IMR-90 (cell line): ENCODE measurements around the gene ANK3. TPM values are rescaled to one million over a fixed set of nuclear protein-coding genes. Genes with fewer than 3 reads are reported as not detected.

Experiments used
- ATAC-seq: fragments of 200-7000 bp; cut with Tn5 transposase; 2 replicates; pipeline ENCODE4 v1.9.1; 2020; ENCODE audit warnings: low read depth, mild to moderate bottlenecking, moderate library complexity
- BruUV-seq: library from RNA; stranded (reverse); fragments of 400-500 nt; replicated peaks from 2 replicates; lab custom pipeline; 2021; lab: Mats Ljungman, UMichigan
- CTCF ChIA-PET: fragments of 300-600 bp; formaldehyde crosslinking; extraction: SDS; loops from one replicate; lab custom pipeline; 2021; ENCODE audit warnings: antibody characterized with exemption; lab: Yijun Ruan, JAX
- POLR2A ChIA-PET: fragments of 300-600 bp; sonication (Branson Sonifier 250); formaldehyde crosslinking; loops from one replicate; lab custom pipeline; 2022; ENCODE audit warnings: antibody characterized with exemption; ENCODE audit not compliant: unreplicated experiment; lab: Charles Lee
- DNase-seq: peaks from one replicate; pipeline ENCODE4 v3.0.0; 2013
- H2AFZ ChIP-seq: replicated peaks from 2 replicates; pipeline ENCODE3; 2013; ENCODE audit warnings: low read length, mild to moderate bottlenecking; ENCODE audit not compliant: poor library complexity
- H2AK5ac ChIP-seq: 2 replicates; pipeline ENCODE4 v1.6.1; 2013; ENCODE audit warnings: low read depth, low read length, inconsistent platforms
- H2AK9ac ChIP-seq: replicated peaks from 2 replicates; pipeline ENCODE3; 2013; ENCODE audit warnings: mild to moderate bottlenecking, low read depth, low read length, moderate library complexity; ENCODE audit not compliant: poor library complexity
- H2BK120ac ChIP-seq: 2 replicates; pipeline ENCODE4 v1.6.1; 2013; ENCODE audit warnings: low read depth, low read length, inconsistent platforms
- H2BK15ac ChIP-seq: 3 replicates; pipeline ENCODE4 v1.6.1; 2013; ENCODE audit warnings: low read depth, low read length, inconsistent platforms
- H2BK20ac ChIP-seq: 2 replicates; pipeline ENCODE4 v1.6.1; 2013; ENCODE audit warnings: low read depth, mild to moderate bottlenecking, inconsistent platforms, low read length, moderate library complexity
- H2BK5ac ChIP-seq: 2 replicates; pipeline ENCODE4 v1.6.1; 2013; ENCODE audit warnings: mild to moderate bottlenecking, low read depth, low read length, inconsistent platforms; ENCODE audit not compliant: poor library complexity, severe bottlenecking
- H3K14ac ChIP-seq: replicated peaks from 2 replicates; pipeline ENCODE4 v1.6.1; 2013; ENCODE audit warnings: low read depth, low read length, inconsistent platforms
- H3K18ac ChIP-seq: 2 replicates; pipeline ENCODE4 v1.6.1; 2013; ENCODE audit warnings: low read depth, low read length, control low read depth
- H3K23ac ChIP-seq: 2 replicates; pipeline ENCODE4 v1.6.1; 2013; ENCODE audit warnings: low read depth, low read length, inconsistent platforms
- H3K27ac ChIP-seq: 2 replicates; pipeline ENCODE4 v1.5.1; 2013; ENCODE audit warnings: mild to moderate bottlenecking, control low read depth, low read length; ENCODE audit not compliant: insufficient read depth
- H3K27me3 ChIP-seq: 2 replicates; pipeline ENCODE4 v1.6.1; 2013; ENCODE audit warnings: low read length; ENCODE audit not compliant: control insufficient read depth, insufficient read depth
- H3K36me3 ChIP-seq: 2 replicates; pipeline ENCODE4 v1.6.1; 2013; ENCODE audit warnings: low read length, mixed read lengths; ENCODE audit not compliant: control insufficient read depth, insufficient read depth
- H3K4ac ChIP-seq: 2 replicates; pipeline ENCODE4 v1.6.1; 2013; ENCODE audit warnings: low read depth, low read length, inconsistent platforms
- H3K4me1 ChIP-seq: 2 replicates; pipeline ENCODE4 v1.6.1; 2013; ENCODE audit warnings: low read length, mixed read lengths; ENCODE audit not compliant: control insufficient read depth, insufficient read depth
- H3K4me2 ChIP-seq: 2 replicates; pipeline ENCODE4 v1.6.1; 2013; ENCODE audit warnings: low read depth, mild to moderate bottlenecking, control low read depth, low read length, moderate library complexity
- H3K4me3 ChIP-seq: 2 replicates; pipeline ENCODE4 v1.5.1; 2013; ENCODE audit warnings: low read depth, mild to moderate bottlenecking, control low read depth, low read length, moderate library complexity; ENCODE audit not compliant: insufficient read depth
- H3K56ac ChIP-seq: 2 replicates; pipeline ENCODE4 v1.6.1; 2013; ENCODE audit warnings: low read length, inconsistent platforms; ENCODE audit not compliant: insufficient read depth; ENCODE audit errors: extremely low read depth
- H3K79me1 ChIP-seq, 2 experiments: 2 replicates each; pipeline ENCODE4 v1.6.1; 2013; ENCODE audit warnings: low read length in 2 of 2, inconsistent platforms in 1 of 2, low read depth in 1 of 2
- H3K9ac ChIP-seq: 2 replicates; pipeline ENCODE4 v1.6.1; 2013; ENCODE audit warnings: low read depth, low read length, control low read depth
- H3K9me1 ChIP-seq: 2 replicates; pipeline ENCODE4 v1.6.1; 2013; ENCODE audit warnings: low read length, inconsistent platforms; ENCODE audit not compliant: insufficient read depth
- H3K9me3 ChIP-seq: 2 replicates; pipeline ENCODE4 v1.6.1; 2013; ENCODE audit warnings: low read length; ENCODE audit not compliant: control insufficient read depth, insufficient read depth
- H4K20me1 ChIP-seq: 2 replicates; pipeline ENCODE4 v1.6.1; 2013; ENCODE audit warnings: low read length, inconsistent platforms; ENCODE audit not compliant: insufficient read depth
- H4K5ac ChIP-seq: 2 replicates; pipeline ENCODE4 v1.6.1; 2013; ENCODE audit warnings: mild to moderate bottlenecking, low read depth, low read length, control low read depth
- H4K8ac ChIP-seq, 2 experiments: 2 replicates each; pipeline ENCODE4 v1.6.1; 2013; ENCODE audit warnings: low read depth in 2 of 2, low read length in 2 of 2, control low read depth in 1 of 2, inconsistent platforms in 1 of 2
- H4K91ac ChIP-seq: 2 replicates; pipeline ENCODE4 v1.6.1; 2013; ENCODE audit warnings: low read depth, low read length, inconsistent platforms; ENCODE audit not compliant: insufficient read depth
- BHLHE40 ChIP-seq: fragments of 150-350 bp; IDR thresholded peaks from 2 replicates; pipeline ENCODE4 v1.6.1; 2016; ENCODE audit warnings: mild to moderate bottlenecking, low read depth, low read length
- CEBPB ChIP-seq: IDR thresholded peaks from 2 replicates; pipeline ENCODE4 v1.6.1; 2012; ENCODE audit warnings: low read depth, low read length, improper control_type of control experiment
- CHD1 ChIP-seq: IDR thresholded peaks from 2 replicates; pipeline ENCODE4 v1.6.1; 2012; ENCODE audit warnings: low read depth, low read length, improper control_type of control experiment
- FOS ChIP-seq: fragments of 150-350 bp; IDR thresholded peaks from 2 replicates; pipeline ENCODE4 v1.6.1; 2016; ENCODE audit warnings: low read depth, low read length
- MAFK ChIP-seq: IDR thresholded peaks from 2 replicates; pipeline ENCODE4 v1.6.1; 2012; ENCODE audit warnings: low read depth, low read length, improper control_type of control experiment
- MAZ ChIP-seq: IDR thresholded peaks from 2 replicates; pipeline ENCODE4 v1.6.1; 2012; ENCODE audit warnings: low read depth, mild to moderate bottlenecking, low read length, improper control_type of control experiment, moderate library complexity, borderline replicate concordance
- MXI1 ChIP-seq: IDR thresholded peaks from 2 replicates; pipeline ENCODE4 v1.6.1; 2012; ENCODE audit warnings: low read depth, mild to moderate bottlenecking, low read length, moderate library complexity, borderline replicate concordance
- NFE2L2 ChIP-seq: fragments of 150-350 bp; IDR thresholded peaks from 2 replicates; pipeline ENCODE4 v1.6.1; 2016; ENCODE audit warnings: low read depth, mild to moderate bottlenecking, low read length
- POLR2A ChIP-seq: IDR thresholded peaks from 2 replicates; pipeline ENCODE4 v1.6.1; 2012; ENCODE audit warnings: mild to moderate bottlenecking, low read depth, low read length
- RAD21 ChIP-seq: IDR thresholded peaks from 2 replicates; pipeline ENCODE4 v1.6.1; 2012; ENCODE audit warnings: low read length, improper control_type of control experiment
- RCOR1 ChIP-seq: IDR thresholded peaks from 2 replicates; pipeline ENCODE4 v1.6.1; 2012; ENCODE audit warnings: mild to moderate bottlenecking, low read length, improper control_type of control experiment; ENCODE audit not compliant: insufficient replicate concordance
- RFX5 ChIP-seq: IDR thresholded peaks from 2 replicates; pipeline ENCODE4 v1.8.0; 2012; ENCODE audit warnings: low read depth, mild to moderate bottlenecking, low read length, moderate library complexity
- SMC3 ChIP-seq: fragments of 150-350 bp; IDR thresholded peaks from 2 replicates; pipeline ENCODE4 v1.6.1; 2016; ENCODE audit warnings: low read depth, mild to moderate bottlenecking, antibody characterized with exemption, low read length, moderate library complexity
- WGBS, 2 experiments: methylation state at CpG; one replicate each; pipeline versions ENCODE4 v1.1.5 to v1.1.7; 2013; ENCODE audit warnings: missing lambda C conversion rate in 2 of 2; ENCODE audit not compliant: insufficient read length in 1 of 2; ENCODE audit errors: extremely low coverage in 2 of 2; 5-methylcytosine and 5-hydroxymethylcytosine counted together
- dilution Hi-C: fragments of 300-500 bp; cut with HindIII; formaldehyde crosslinking; loops from one replicate; pipeline ENCODE4 v1.14.3; 2018; ENCODE audit warnings: low sequenced_read_pairs; ENCODE audit not compliant: unreplicated experiment
- in situ Hi-C: fragments of 300-500 bp; cut with MboI; formaldehyde crosslinking; loops from 3 replicates; pipeline ENCODE4 v1.14.3; 2019; ENCODE audit warnings: low sequenced_read_pairs, inconsistent platforms, mixed read lengths
- intact Hi-C: fragments of 100-400 bp; cut with micrococcal nuclease; formaldehyde crosslinking; loops from 2 replicates; pipeline ENCODE4 v1.10.0; 2022
- polyA plus RNA-seq, 3 experiments: library from polyadenylated mRNA; depleted of rRNA; stranded (reverse); fragments of >200 nt; gene quantifications; 2 replicates each; pipeline ENCODE4 v1.2.3, GENCODE V29; 2012; ENCODE audit warnings: low replicate concordance in 1 of 3
- total RNA-seq: library from RNA; depleted of rRNA; stranded (reverse); fragments of >200 nt; gene quantifications from 2 replicates; pipeline ENCODE4 v1.2.3, GENCODE V29; 2012
- TF ChIP-seq, protein P1 (sequence below): fragments of 150-350 bp; IDR thresholded peaks from 2 replicates; pipeline ENCODE4 v1.6.1; 2017; ENCODE audit warnings: mild to moderate bottlenecking, antibody characterized with exemption, low read length, low read depth
- TF ChIP-seq, protein P2 (sequence below): fragments of 150-350 bp; IDR thresholded peaks from 2 replicates; pipeline ENCODE4 v1.6.1; 2016; ENCODE audit warnings: low read depth, mild to moderate bottlenecking, low read length, moderate library complexity, borderline replicate concordance
- TF ChIP-seq, protein P3 (sequence below): conservative IDR thresholded peaks from 2 replicates; pipeline ENCODE4 v1.5.1; 2012; ENCODE audit warnings: mild to moderate bottlenecking, low read depth, low read length, improper control_type of control experiment

The ANK3 gene
- total and polyA plus RNA-seq, 2 of the 4 experiments (the other 2 are of a cell fraction) = 0.63 to 1.8 TPM

DNA sequence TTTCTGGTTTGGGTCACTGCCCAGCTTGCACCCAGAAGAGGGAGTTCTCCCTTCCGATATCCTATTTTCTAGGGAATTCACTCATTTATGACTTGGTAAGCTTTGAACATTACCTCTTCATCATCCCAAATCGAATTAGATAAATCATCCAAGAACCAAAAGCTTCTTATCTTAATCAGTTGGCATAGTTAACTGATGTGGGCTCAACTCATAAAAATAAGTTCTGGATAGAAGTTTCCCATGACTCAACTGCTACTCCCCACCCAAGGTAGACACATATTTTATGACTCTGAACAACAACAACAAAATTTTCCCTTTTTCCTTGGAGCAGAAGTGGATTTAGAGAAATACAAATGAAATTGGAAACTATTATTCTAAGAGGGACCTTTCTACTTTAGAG lies 380.4 kb downstream of the ANK3 start:
- Histone ChIP-seq H3K4ac (no peak overlapping the region), H4K5ac (no peak overlapping the region), H3K27ac (no peak overlapping the region), H2BK20ac (no peak overlapping the region), H3K23ac (no peak overlapping the region), H3K79me1 (no peaks in the 10 kb centered on the region), H3K9me1 (no peaks in the 10 kb centered on the region), H2BK15ac (no peak overlapping the region), H3K4me1 (no peaks in the 10 kb centered on the region), H3K9ac (no peak overlapping the region), H3K4me3 (no peak overlapping the region), H4K8ac (no peak overlapping the region), H4K91ac (no peak overlapping the region), H3K9me3 (no peaks in the 10 kb centered on the region), H2AFZ (no peak overlapping the region), H2BK120ac (no peak overlapping the region), H3K27me3 (no peaks in the 10 kb centered on the region), H2AK5ac (no peak overlapping the region), H2AK9ac (no peak overlapping the region), H3K18ac (no peak overlapping the region), H3K56ac (no peak overlapping the region), H2BK5ac (no peak overlapping the region), H3K14ac (no peak overlapping the region), H4K20me1 (no peaks in the 10 kb centered on the region), H3K36me3 (no peaks in the 10 kb centered on the region), H3K4me2 (no peak overlapping the region)
- WGBS, 2 experiments = no CpG with 5 or more reads among the region's 2 CpGs
- DNase-seq (no peak), ATAC-seq (no peak)
- TF ChIP-seq SMC3 (no peak), RAD21 (no peak), CHD1 (no peak), BHLHE40 (no peak), MAZ (no peak), MXI1 (no peak), RFX5 (no peak), FOS (no peak), MAFK (no peak), NFE2L2 (no peak), RCOR1 (no peak), POLR2A (no peak), CEBPB (no peak)
- TF ChIP-seq, protein P1, sequence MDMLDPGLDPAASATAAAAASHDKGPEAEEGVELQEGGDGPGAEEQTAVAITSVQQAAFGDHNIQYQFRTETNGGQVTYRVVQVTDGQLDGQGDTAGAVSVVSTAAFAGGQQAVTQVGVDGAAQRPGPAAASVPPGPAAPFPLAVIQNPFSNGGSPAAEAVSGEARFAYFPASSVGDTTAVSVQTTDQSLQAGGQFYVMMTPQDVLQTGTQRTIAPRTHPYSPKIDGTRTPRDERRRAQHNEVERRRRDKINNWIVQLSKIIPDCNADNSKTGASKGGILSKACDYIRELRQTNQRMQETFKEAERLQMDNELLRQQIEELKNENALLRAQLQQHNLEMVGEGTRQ = no peak
- TF ChIP-seq, protein P2, sequence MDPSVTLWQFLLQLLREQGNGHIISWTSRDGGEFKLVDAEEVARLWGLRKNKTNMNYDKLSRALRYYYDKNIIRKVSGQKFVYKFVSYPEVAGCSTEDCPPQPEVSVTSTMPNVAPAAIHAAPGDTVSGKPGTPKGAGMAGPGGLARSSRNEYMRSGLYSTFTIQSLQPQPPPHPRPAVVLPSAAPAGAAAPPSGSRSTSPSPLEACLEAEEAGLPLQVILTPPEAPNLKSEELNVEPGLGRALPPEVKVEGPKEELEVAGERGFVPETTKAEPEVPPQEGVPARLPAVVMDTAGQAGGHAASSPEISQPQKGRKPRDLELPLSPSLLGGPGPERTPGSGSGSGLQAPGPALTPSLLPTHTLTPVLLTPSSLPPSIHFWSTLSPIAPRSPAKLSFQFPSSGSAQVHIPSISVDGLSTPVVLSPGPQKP = no peak
- TF ChIP-seq, protein P3, sequence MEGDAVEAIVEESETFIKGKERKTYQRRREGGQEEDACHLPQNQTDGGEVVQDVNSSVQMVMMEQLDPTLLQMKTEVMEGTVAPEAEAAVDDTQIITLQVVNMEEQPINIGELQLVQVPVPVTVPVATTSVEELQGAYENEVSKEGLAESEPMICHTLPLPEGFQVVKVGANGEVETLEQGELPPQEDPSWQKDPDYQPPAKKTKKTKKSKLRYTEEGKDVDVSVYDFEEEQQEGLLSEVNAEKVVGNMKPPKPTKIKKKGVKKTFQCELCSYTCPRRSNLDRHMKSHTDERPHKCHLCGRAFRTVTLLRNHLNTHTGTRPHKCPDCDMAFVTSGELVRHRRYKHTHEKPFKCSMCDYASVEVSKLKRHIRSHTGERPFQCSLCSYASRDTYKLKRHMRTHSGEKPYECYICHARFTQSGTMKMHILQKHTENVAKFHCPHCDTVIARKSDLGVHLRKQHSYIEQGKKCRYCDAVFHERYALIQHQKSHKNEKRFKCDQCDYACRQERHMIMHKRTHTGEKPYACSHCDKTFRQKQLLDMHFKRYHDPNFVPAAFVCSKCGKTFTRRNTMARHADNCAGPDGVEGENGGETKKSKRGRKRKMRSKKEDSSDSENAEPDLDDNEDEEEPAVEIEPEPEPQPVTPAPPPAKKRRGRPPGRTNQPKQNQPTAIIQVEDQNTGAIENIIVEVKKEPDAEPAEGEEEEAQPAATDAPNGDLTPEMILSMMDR = no peak
- intact Hi-C loops = no loop called here
- dilution Hi-C loops = no loop called here
- POLR2A ChIA-PET = interaction anchor here (0.6 kb wide), 1 partner anchor 380 kb away, joined by 3 read pairs; no protein-coding TSS in a partner anchor
- in situ Hi-C loops = no loop called here
- no TSS peak for BruUV-seq
- CTCF ChIA-PET = no interaction called here
